CD1c-positive myeloid dendritic cell (primary cell): ENCODE results near the gene TNFAIP8.
A peak's percentile ranks its signal among the peaks of the same experiment; 100 is the strongest.

ENCODE experiments used
- DNase-seq: peaks from one replicate; pipeline ENCODE4 v3.0.0-alpha.2; 2016; ENCODE audit errors: extremely low spot score

Gene TNFAIP8

GRCh38 chr5:119367502-119368237 is 11.9 kb downstream of the TNFAIP8 start:
- peak; percentile 84 for DNase-seq

DNA sequence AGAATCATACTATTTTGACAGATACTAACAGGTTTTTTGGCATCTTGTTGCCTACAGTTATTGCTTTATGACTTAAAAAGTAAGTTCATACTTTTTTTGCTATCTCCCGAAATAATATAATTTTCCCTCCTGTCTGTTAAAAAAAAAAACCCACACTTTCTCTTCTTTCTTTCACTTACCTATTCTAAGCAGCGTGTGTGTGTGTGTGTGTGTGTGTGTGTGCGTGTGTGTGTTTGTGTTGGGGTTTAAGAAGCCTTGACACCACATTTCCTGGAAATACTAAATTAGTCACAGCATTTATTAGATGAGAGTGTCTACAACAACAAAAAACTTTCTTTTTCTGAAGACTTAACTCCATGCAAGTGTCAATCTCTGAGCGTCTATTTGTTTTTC is 12.4 kb downstream of the TNFAIP8 start:
- DNase-seq: peak; percentile 50

- no peak for DNase-seq
Measured at GRCh38 chr5:119370486-119370885, 14.7 kb downstream of the TNFAIP8 start.

DNA sequence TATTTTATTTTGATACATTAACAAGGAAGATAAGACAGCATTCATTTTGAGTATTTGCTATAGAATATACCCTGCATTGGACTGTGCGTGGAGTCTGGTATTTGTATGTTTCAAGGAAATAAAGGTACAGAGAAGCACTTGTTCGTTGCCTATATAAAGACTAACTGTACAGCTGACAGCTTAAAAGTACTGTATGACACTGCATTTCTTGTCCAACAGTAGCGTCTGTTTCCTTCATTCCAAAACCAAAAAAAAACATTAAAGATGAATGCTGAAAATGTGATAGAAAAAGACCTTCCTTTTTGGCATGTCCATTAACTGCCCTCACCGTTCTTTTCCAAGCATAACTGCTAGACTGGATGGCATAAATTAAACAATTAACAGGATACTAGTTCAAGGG is 15.3 kb downstream of the TNFAIP8 start:
- no peak for DNase-seq

DNA sequence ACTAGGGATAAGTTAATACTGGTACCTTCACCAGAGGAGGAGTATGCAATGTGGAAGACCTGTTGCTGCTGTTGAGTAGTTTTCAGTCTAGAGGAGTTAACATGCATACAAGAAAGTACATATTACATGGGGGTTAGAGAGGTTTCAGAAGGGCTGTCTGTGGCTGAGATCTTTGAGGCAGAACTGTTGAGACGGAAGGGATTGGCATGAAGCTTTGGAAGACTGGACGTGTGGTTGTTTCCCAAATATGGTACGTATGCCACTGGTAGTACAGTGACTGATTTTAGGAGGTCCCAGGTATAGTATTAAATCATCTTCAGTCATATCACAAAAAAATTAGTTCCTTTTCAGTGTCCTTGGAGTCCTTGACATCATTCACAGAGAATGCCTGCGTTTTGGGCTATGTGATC is 17.6 kb downstream of the TNFAIP8 start:
- no peak for DNase-seq

DNA sequence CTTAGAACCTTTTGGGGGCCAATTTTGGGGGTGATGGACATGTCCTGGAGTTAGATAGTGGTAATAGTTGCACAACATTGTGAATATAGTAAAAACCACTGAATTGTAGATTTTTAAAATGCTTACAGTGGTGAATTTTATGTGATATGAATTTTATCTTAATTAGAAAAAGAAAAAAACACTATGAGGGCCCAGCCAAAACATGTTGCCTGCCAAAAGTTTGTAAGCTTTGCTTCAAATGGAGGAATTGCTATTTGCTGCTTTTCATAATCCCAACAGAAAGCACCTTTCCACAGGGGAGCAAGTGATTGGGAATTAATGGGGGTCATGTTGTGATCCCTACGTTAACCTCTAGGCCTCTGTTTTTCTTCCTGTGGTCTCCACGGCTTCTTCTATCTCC is 19.1 kb downstream of the TNFAIP8 start:
- no peak for DNase-seq

DNA sequence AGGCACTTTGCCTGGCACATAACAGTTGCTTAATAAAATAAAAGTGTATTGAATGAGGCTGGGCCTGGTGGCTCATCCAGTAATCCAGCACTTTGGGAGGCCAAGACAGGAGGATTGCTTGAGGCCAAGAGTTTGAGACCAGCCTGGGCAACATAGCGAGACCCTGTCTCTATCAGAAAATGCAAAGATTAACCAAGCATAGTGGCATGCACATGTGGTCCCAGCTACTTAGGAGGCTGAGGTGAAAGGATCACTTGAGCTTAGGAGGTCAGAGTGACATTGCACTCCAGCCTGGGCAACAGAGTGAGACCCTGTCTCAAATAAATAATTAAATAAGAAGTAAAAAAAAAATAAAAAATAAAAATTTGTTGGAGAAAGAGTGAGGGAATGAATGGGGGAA is 21.2 kb downstream of the TNFAIP8 start:
- no peak for DNase-seq

GRCh38 chr5:119378075-119378700 is 22.4 kb downstream of the TNFAIP8 start:
- no peak for DNase-seq

GRCh38 chr5:119379096-119379495 is 23.3 kb downstream of the TNFAIP8 start:
- no peak for DNase-seq

- DNase-seq: no peak
Measured at GRCh38 chr5:119379942-119380547, 24.2 kb downstream of the TNFAIP8 start.

GRCh38 chr5:119382169-119382568 is 26.4 kb downstream of the TNFAIP8 start:
- no peak for DNase-seq

- DNase-seq: no peak
Measured at GRCh38 chr5:119383008-119383407, 27.2 kb downstream of the TNFAIP8 start.

DNA sequence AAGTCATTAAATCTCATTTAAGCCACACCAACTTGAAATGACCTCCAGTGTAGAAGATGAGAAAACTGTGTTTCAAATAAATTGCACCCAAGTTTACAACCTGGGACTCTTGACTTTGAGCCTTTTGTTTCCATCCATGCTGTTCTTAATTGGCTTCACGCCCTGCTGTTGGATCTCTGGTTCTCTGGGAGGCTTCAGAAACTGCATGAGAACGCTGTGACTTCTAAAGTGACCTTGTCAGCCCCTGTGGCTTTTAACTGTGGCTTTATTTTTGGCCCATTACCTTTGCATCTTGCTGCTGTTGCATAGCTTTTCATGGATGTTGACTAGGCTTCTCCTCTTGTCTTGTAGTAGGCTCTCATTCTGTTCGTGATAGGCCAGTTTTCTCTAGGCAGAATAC is 29.3 kb downstream of the TNFAIP8 start:
- no peak for DNase-seq

GRCh38 chr5:119385536-119386128 is 29.8 kb downstream of the TNFAIP8 start:
- no peak for DNase-seq

DNA sequence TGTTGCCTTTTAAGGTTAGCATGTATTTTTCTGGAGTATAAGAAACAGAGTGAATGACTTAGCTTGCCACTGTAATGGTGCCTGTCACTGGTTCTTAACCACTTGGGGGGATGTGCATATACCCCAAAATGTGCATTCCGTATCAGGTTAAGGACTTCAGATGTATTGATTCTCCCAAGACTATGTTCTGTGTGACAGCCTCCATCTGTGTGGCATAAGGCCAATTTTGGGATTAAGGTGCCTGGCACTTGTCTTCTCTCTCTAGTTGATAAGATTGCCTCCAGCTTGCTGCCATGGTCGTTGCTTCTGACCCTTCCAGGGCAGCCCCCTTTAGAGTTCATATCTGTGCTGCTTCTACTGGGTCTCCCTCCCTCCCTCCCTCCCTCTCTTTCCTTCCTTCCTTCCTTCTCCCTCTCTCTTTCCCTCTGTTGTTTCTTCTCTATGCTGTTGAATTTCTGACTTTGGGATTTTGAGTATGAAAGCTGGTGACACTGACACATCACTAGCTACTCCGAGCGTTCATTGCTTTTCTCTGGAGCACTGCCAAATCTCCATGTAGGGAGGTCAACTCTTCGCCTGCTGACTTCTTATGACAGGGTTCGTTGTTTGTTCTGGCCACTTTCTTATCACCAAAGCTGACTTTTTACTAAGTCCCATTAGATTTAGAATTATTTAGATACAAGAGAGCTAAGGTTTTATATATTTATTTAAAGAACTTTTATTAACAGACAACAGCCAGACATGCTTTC is 31.0 kb downstream of the TNFAIP8 start:
- DNase-seq: no peak

DNA sequence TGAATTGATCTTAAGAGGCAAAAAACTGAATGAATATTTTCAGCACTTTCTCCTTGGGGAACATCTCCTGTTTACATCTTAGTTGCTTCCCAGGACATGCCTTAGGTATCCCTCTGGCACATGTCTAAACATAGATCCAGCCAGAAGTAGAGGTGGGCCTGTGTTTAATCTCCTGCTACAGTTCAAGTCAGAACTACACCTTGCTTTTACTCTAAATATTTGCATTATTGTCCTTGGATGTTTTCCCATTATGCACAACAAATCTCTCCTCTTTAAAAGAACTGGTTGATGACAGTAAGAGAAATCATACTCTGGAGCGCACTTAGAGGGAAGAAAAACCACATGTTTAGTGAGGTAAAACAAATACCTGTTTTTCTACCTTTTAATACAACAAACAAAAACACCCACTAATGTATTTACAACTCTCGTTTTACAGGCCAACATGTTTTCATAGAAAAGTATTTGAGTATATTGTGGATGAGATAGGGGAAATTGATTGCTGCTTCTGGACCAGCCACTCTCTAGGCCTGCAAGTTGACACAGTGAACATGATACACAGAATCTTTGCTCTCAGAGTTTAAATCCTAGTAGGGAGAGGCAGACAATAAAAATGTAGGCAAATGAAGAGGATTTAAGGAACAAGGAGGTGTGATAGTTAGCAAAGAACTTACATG is 32.3 kb downstream of the TNFAIP8 start:
- no peak for DNase-seq

- DNase-seq: no peak
Measured at GRCh38 chr5:119388619-119389190, 32.9 kb downstream of the TNFAIP8 start.

DNA sequence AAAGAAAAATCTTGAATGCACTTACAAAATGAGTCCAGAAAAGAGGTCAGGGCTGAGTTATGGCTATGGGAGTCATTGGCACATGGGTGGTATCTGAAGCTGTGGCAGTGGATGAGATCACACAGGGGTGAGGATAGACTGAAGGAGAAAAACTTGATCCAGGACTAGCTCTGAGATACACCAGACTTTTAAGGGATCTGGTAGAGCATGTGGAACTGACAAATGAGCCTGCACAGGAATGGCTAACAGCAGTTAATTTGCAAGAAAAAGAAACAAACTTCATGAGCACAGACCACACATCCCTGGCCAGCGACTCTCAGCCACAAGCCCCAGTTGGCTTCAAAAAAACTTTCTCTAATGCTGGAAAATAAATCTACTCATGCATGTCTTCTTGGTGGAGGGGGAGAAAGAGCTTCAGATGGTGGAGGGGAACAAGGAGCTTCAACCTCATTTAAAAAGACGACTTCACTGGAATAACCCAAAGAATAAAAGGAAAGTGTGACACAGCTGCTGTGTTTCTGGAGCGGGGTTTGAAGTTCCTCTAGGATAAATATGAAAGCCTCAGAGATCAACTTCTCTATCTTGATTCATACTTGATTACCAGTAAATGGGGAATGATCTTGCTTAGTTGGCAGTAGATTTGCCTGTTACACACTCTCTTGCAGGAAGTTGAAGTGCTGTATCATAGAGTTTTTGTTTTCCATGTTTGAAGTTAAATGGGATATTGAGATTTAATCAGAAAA is 33.6 kb downstream of the TNFAIP8 start:
- DNase-seq: peak; percentile 59

- DNase-seq: peak; percentile 27
Measured at GRCh38 chr5:119390404-119390803, 34.6 kb downstream of the TNFAIP8 start.

DNA sequence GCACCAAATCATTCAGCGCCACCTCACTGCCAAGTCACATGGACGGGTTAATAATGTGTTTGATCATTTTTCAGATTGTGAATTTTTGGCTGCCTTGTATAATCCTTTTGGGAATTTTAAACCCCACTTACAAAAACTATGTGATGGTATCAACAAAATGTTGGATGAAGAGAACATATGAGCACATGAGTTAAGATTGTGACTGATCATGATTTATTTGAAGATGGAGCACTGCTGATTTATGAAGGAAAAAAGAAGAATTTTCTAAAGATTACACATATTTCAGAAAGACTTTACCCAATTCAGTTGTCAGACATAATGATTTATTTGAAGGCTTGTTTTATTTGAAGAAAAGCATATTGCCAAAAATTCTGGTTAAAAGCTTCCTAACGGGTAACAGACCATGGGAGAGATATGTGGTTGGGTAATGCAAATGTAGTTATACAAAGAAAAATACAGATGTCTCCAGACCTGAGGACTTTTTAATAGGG is 37.4 kb downstream of the TNFAIP8 start:
- DNase-seq: no peak
